Measurements from ENCODE around the gene ANKRD39. TPM values are rescaled to one million over a fixed set of nuclear protein-coding genes. Genes with fewer than 3 reads are reported as not detected.
"Not testable (repeated sequence)": the region's sequence is repeated elsewhere in the genome, so short reads cannot be mapped to it uniquely, and the experiment has no call there.

Gene ANKRD39
- total RNA-seq, 1 donor: 6.1 TPM

GRCh38 chr2:96893289-96894150 lies 35.7 kb upstream of the ANKRD39 start:
- DNase-seq (ENCODE audit: low read depth): no peak
- TF ChIP-seq CTCF (IDR thresholded peaks at IDR 0.05; ENCODE audit: insufficient read depth, low read length): no peak
- no peak overlapping the region for H3K4me3 ChIP-seq (ENCODE audit: low read depth, low read length)

GRCh38 chr2:96891591-96892333 lies 33.9 kb upstream of the ANKRD39 start:
- no peak for TF ChIP-seq CTCF (IDR thresholded peaks at IDR 0.05; ENCODE audit: insufficient read depth, low read length)
- no peak for DNase-seq (ENCODE audit: low read depth)

GRCh38 chr2:96890726-96891385 lies 33.0 kb upstream of the ANKRD39 start:
- no peak overlapping the region for H3K4me3 ChIP-seq (ENCODE audit: low read depth, low read length)
- no peak for DNase-seq (ENCODE audit: low read depth)
- TF ChIP-seq CTCF (IDR thresholded peaks at IDR 0.05; ENCODE audit: insufficient read depth, low read length): no peak

More at GRCh38 chr2:96891591-96892333, 33.9 kb upstream of the ANKRD39 start:
- no peak overlapping the region for H3K4me3 ChIP-seq (ENCODE audit: low read depth, low read length)

DNA sequence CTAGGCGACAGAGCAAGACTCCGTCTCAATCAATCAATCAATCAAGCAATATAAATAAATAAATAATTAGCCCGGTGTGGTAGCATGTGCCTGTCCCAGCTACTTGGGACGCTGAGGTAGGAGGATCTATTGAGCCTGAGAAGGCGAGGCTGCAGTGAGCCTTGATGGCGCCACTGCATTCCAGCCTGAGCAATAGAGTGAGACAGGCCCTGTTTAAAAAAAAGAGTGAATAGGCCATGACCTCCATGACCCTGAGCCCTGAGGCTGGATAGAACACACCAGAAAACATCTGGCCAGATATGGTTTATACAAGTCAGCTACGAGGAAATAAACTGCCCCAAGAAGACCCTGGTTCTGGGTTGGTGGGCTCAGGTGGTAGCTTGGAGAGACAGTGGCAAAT lies 32.4 kb upstream of the ANKRD39 start:
- TF ChIP-seq CTCF (IDR thresholded peaks at IDR 0.05; ENCODE audit: insufficient read depth, low read length): no peak

DNA sequence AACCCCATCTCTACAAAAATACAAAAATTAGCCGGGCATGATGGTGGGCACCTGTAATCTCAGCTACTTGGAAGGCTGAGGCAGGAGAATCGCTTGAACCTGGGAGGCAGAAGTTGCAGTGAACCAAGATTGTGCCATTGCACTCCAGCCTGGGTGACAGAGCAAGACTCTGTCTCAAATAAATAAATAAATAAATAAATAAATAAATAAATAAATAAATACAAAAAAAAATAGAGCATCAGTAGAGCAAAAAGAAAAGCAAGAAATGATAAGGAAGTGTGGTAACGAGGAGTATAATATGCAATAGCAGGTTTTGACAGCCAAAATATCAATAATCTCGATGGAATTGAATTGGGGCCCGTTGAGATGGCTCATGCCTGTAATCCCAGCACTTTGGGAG lies 31.7 kb upstream of the ANKRD39 start:
- not testable (repeated sequence) for DNase-seq (ENCODE audit: low read depth)

More for the DNA sequence above, 32.4 kb upstream of the ANKRD39 start:
- no peak overlapping the region for H3K4me3 ChIP-seq (ENCODE audit: low read depth, low read length)
- no peak for DNase-seq (ENCODE audit: low read depth)

DNA sequence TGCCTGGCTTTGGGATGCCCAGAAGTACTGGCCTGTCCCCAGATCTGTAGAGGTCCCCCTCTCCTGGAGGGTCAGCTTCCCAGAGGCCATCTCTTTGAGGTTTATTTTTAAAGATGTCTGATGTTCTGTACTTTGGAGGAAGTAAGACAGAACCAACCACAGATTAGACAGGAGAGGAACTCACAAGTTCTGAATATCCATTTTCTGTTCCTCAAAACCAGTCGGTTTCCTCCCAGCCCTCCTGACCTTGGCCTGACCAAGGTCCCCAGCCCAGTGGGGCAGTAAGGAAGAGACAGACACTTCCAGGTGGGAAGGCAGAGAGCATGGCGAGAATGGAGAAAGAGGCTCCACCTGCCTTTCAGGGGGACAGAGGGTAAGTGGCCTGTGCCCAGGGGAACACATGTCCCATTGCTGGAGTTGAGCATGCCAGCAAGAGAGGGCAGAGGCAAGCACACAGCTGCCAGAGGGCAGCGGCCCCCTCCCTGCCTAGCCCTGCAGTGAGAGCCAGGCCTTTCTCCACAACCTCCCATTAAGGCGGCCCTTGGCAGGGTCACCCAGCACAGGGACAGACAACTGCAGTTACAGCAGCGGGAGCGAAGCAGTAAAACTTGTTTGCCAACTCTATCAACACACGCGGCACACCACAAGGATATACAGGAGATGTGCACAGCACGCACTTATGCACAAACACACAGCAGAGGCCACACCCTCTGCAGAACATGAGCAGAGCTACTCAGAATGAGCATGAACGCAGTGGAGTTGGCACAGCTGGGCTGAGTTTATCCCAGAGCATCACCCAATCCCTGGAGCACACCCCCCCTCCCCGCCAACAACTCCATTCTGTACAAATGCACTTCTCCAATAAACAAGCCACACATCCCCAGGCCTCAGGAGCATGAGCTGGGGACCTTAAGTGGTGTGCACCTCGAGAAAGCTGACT lies 30.5 kb upstream of the ANKRD39 start:
- H3K4me3 ChIP-seq (ENCODE audit: low read depth, low read length): no peak overlapping the region
- DNase-seq (ENCODE audit: low read depth): no peak
- no peak for TF ChIP-seq CTCF (IDR thresholded peaks at IDR 0.05; ENCODE audit: insufficient read depth, low read length)

More for the DNA sequence above, 31.7 kb upstream of the ANKRD39 start:
- not testable (repeated sequence) for H3K4me3 ChIP-seq (ENCODE audit: low read depth, low read length)

Measured in fibroblast of the aortic adventitia (primary cell).